Measurements from ENCODE around the gene KCNG2. TPM values are rescaled to one million over a fixed set of nuclear protein-coding genes. Genes with fewer than 3 reads are reported as not detected.
"Not testable (repeated sequence)": the region's sequence is repeated elsewhere in the genome, so short reads cannot be mapped to it uniquely, and the experiment has no call there.

Gene KCNG2
- total and polyA plus RNA-seq, 7 experiments from 2014 or later = not detected

DNA sequence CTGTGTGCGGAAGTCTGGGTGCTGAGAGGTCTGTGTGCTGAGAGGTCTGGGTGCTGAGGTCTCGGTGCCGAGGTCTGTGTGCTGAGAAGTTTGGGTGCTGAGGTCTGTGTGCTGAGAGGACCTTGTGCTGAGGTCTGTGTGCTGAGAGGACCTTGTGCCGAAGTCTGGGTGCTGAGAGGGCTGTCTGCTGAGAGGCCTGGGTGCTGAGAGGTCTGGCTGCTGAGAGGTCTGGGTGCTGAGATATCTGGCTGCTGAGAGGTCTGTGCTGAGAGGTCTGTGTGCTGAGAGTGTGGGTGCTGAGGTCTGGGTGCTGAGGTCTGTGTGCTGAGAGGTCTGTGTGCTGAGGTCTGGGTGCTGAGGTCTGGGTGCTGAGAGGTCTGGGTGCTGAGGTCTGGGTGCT lies 67.2 kb downstream of the KCNG2 start:
- H3K4me1 Mint-ChIP-seq; H3K27ac Mint-ChIP-seq; H3K4me1 ChIP-seq (ENCODE audit: control insufficient read depth in 2 of 2, insufficient read depth in 2 of 2, low read length in 2 of 2); DNase-seq; CTCF ChIA-PET; H3K4me3 Mint-ChIP-seq; H3K9me3 ChIP-seq (ENCODE audit: control insufficient read depth in 2 of 3, low read length in 3 of 3); H3K27ac ChIP-seq (ENCODE audit: low read depth, low read length); H3K27me3 Mint-ChIP-seq; POLR2A ChIA-PET; H3K36me3 Mint-ChIP-seq; ATAC-seq; H3K4me3 ChIP-seq (ENCODE audit: low read length); H3K27me3 ChIP-seq (ENCODE audit: control insufficient read depth in 2 of 2, insufficient read depth in 2 of 2, low read length in 2 of 2); H3K36me3 ChIP-seq (ENCODE audit: control insufficient read depth in 2 of 3, insufficient read depth in 3 of 3, low read length in 3 of 3); intact Hi-C loops (cut with micrococcal nuclease): not testable (repeated sequence)
- peaks cover 4 to 25% (median 9%) of the 10 kb centered on the region in 11 donors for H3K9me3 Mint-ChIP-seq

- H3K27ac Mint-ChIP-seq; H3K36me3 Mint-ChIP-seq; CTCF ChIA-PET; H3K4me1 ChIP-seq (ENCODE audit: control insufficient read depth in 2 of 2, insufficient read depth in 2 of 2, low read length in 2 of 2); H3K9me3 ChIP-seq (ENCODE audit: control insufficient read depth in 2 of 3, low read length in 3 of 3); H3K4me3 ChIP-seq (ENCODE audit: low read length); H3K36me3 ChIP-seq (ENCODE audit: control insufficient read depth in 2 of 3, insufficient read depth in 3 of 3, low read length in 3 of 3); H3K4me1 Mint-ChIP-seq; POLR2A ChIA-PET; H3K27me3 Mint-ChIP-seq; H3K4me3 Mint-ChIP-seq; DNase-seq; ATAC-seq; H3K27ac ChIP-seq (ENCODE audit: low read depth, low read length); intact Hi-C loops (cut with micrococcal nuclease); H3K27me3 ChIP-seq (ENCODE audit: control insufficient read depth in 2 of 2, insufficient read depth in 2 of 2, low read length in 2 of 2): not testable (repeated sequence)
- H3K9me3 Mint-ChIP-seq = peaks cover 3 to 18% (median 9%) of the 10 kb centered on the region in 11 donors
Observed at GRCh38 chr18:79865951-79866350, 68.2 kb downstream of the KCNG2 start.

- Mint-ChIP-seq H3K36me3 (peaks cover 0 to 2% (median 0%) of the 10 kb centered on the region in 5 donors), H3K4me3 (no peak overlapping the region), H3K4me1 (no peaks in the 10 kb centered on the region), H3K27ac (no peak overlapping the region), H3K9me3 (peaks cover 0 to 8% (median 2%) of the 10 kb centered on the region in 11 donors), H3K27me3 (no peaks in the 10 kb centered on the region)
- DNase-seq (no peak), ATAC-seq (no peak)
- Histone ChIP-seq H3K4me3 (ENCODE audit: low read length) (no peak overlapping the region), H3K9me3 (ENCODE audit: control insufficient read depth in 2 of 3, low read length in 3 of 3) (no peaks in the 10 kb centered on the region), H3K36me3 (ENCODE audit: control insufficient read depth in 2 of 3, insufficient read depth in 3 of 3, low read length in 3 of 3) (no peaks in the 10 kb centered on the region), H3K27ac (ENCODE audit: low read depth, low read length) (no peak overlapping the region), H3K27me3 (ENCODE audit: control insufficient read depth in 2 of 2, insufficient read depth in 2 of 2, low read length in 2 of 2) (no peaks in the 10 kb centered on the region), H3K4me1 (ENCODE audit: control insufficient read depth in 2 of 2, insufficient read depth in 2 of 2, low read length in 2 of 2) (no peaks in the 10 kb centered on the region)
- POLR2A ChIA-PET = interaction anchor here (0.6 kb wide), 1 partner anchor 70 kb away, joined by 3 read pairs; no protein-coding TSS in a partner anchor
- CTCF ChIA-PET = no interaction called here
- intact Hi-C loops (cut with micrococcal nuclease) = no loop called here
Observed at GRCh38 chr18:79866889-79867574, 69.3 kb downstream of the KCNG2 start.

GRCh38 chr18:79867666-79868065 lies 69.9 kb downstream of the KCNG2 start:
- Mint-ChIP-seq H3K27ac (no peak overlapping the region), H3K4me1 (no peaks in the 10 kb centered on the region), H3K4me3 (no peak overlapping the region), H3K36me3 (no peaks in the 10 kb centered on the region), H3K27me3 (no peaks in the 10 kb centered on the region), H3K9me3 (peaks cover 0 to 1% (median 0%) of the 10 kb centered on the region in 11 donors)
- no peak overlapping the region for H3K4me3 ChIP-seq (ENCODE audit: low read length)
- DNase-seq (no peak), ATAC-seq (no peak)
- no peak overlapping the region for H3K27ac ChIP-seq (ENCODE audit: low read depth, low read length)
- POLR2A ChIA-PET = interaction anchor here (0.6 kb wide), 1 partner anchor 69 kb away, joined by 3 read pairs; no protein-coding TSS in a partner anchor
- intact Hi-C loops (cut with micrococcal nuclease) = no loop called here
- CTCF ChIA-PET = no interaction called here
- no peaks in the 10 kb centered on the region for H3K27me3 ChIP-seq (ENCODE audit: control insufficient read depth in 2 of 2, insufficient read depth in 2 of 2, low read length in 2 of 2)
- no peaks in the 10 kb centered on the region for H3K36me3 ChIP-seq (ENCODE audit: control insufficient read depth in 2 of 3, insufficient read depth in 3 of 3, low read length in 3 of 3)
- H3K9me3 ChIP-seq (ENCODE audit: control insufficient read depth in 2 of 3, low read length in 3 of 3) = no peaks in the 10 kb centered on the region
- no peaks in the 10 kb centered on the region for H3K4me1 ChIP-seq (ENCODE audit: control insufficient read depth in 2 of 2, insufficient read depth in 2 of 2, low read length in 2 of 2)

- ChIA-PET POLR2A (no interaction called here), CTCF (no interaction called here)
- Mint-ChIP-seq H3K4me3 (no peak overlapping the region), H3K9me3 (no peaks in the 10 kb centered on the region), H3K4me1 (no peaks in the 10 kb centered on the region), H3K36me3 (no peaks in the 10 kb centered on the region), H3K27ac (no peak overlapping the region), H3K27me3 (no peaks in the 10 kb centered on the region)
- no peaks in the 10 kb centered on the region for H3K27me3 ChIP-seq (ENCODE audit: control insufficient read depth in 2 of 2, insufficient read depth in 2 of 2, low read length in 2 of 2)
- intact Hi-C loops (cut with micrococcal nuclease) = no loop called here
- H3K4me1 ChIP-seq (ENCODE audit: control insufficient read depth in 2 of 2, insufficient read depth in 2 of 2, low read length in 2 of 2) = no peaks in the 10 kb centered on the region
- H3K36me3 ChIP-seq (ENCODE audit: control insufficient read depth in 2 of 3, insufficient read depth in 3 of 3, low read length in 3 of 3) = no peaks in the 10 kb centered on the region
- no peak for DNase-seq
- no peaks in the 10 kb centered on the region for H3K9me3 ChIP-seq (ENCODE audit: control insufficient read depth in 2 of 3, low read length in 3 of 3)
- ATAC-seq = no peak
- H3K27ac ChIP-seq (ENCODE audit: low read depth, low read length) = no peak overlapping the region
- no peak overlapping the region for H3K4me3 ChIP-seq (ENCODE audit: low read length)
Observed at GRCh38 chr18:79868168-79868784, 70.5 kb downstream of the KCNG2 start.

GRCh38 chr18:79868811-79869541 lies 71.2 kb downstream of the KCNG2 start:
- Mint-ChIP-seq H3K36me3 (no peaks in the 10 kb centered on the region), H3K4me3 (no peak overlapping the region), H3K27me3 (no peaks in the 10 kb centered on the region), H3K27ac (no peak overlapping the region), H3K4me1 (no peaks in the 10 kb centered on the region), H3K9me3 (no peaks in the 10 kb centered on the region)
- POLR2A ChIA-PET = no interaction called here
- no peak overlapping the region for H3K27ac ChIP-seq (ENCODE audit: low read depth, low read length)
- no peaks in the 10 kb centered on the region for H3K36me3 ChIP-seq (ENCODE audit: control insufficient read depth in 2 of 3, insufficient read depth in 3 of 3, low read length in 3 of 3)
- no peak overlapping the region for H3K4me3 ChIP-seq (ENCODE audit: low read length)
- H3K4me1 ChIP-seq (ENCODE audit: control insufficient read depth in 2 of 2, insufficient read depth in 2 of 2, low read length in 2 of 2) = no peaks in the 10 kb centered on the region
- no peaks in the 10 kb centered on the region for H3K27me3 ChIP-seq (ENCODE audit: control insufficient read depth in 2 of 2, insufficient read depth in 2 of 2, low read length in 2 of 2)
- intact Hi-C loops (cut with micrococcal nuclease) = no loop called here
- peak; percentile 14 for ATAC-seq
- CTCF ChIA-PET = no interaction called here
- DNase-seq = no peak
- H3K9me3 ChIP-seq (ENCODE audit: control insufficient read depth in 2 of 3, low read length in 3 of 3) = no peaks in the 10 kb centered on the region
